ENCODE results near the gene DCAF17. TPM values are rescaled to one million over a fixed set of nuclear protein-coding genes. Genes with fewer than 3 reads are reported as not detected.
"Not testable (repeated sequence)": the region's sequence is repeated elsewhere in the genome, so short reads cannot be mapped to it uniquely, and the experiment has no call there.

DCAF17 gene
- total and polyA plus RNA-seq, 2 donors from 2014 or later: 4.9 to 18.5 TPM

DNA sequence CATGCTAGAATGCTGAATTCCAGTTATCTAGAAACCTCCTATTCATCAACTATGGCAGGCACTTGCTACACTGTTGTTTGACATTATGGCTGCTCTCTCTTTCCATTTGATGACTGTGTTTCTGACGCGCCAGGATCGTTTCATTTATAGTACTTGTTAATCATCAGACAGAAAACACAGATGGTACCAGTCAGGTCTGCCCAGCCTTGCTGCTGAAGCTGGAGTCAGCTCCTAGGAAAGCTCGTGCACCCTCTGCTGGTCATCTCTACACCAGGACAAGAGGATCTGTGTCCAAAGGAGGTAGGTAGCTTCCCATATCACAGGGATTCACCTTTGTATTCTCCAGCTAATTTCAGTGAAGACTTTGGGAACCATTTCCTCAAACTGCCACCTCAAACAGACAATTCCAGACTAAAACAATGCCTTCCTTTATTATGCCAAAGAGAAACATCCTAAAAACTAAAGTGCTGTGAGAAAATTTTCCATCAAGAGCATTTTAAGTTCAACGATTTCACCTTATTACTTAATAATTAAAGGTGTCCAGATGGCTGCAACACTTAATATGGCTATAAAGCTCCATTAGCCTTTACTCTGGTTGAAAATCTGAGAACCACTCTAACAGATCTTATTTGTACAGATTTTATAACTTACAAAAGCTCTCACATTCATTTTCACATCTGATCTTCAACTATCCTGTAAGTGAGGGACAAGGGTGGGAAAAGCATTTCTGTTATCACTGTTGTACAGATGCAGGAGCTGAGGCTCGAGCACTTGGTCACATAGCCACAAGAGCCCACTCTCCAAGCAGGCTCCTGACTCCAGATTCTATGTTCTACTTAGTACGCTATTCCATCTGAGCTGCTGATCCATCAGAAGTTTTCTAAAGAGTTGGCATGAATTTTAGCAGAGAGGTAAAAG, 17.8 kb upstream of the DCAF17 start:
- intact Hi-C loops (cut with DNase I): loop anchor here (10.0 kb wide), 1 partner anchor 441 kb away; no protein-coding TSS in a partner anchor
- FAIRE-seq (peak; percentile 78), DNase-seq (peak; percentile 89 to 96 (median 91))
- Histone ChIP-seq H3K4me1 (ENCODE audit: control insufficient read depth in 2 of 3, insufficient read depth in 2 of 3, low read depth in 1 of 3, low read length in 3 of 3) (no peaks in the 10 kb centered on the region), H3K9me3 (ENCODE audit: control insufficient read depth in 2 of 3, insufficient read depth in 1 of 3, low read length in 3 of 3) (no peaks in the 10 kb centered on the region), H3K9ac (ENCODE audit: low read length in 3 of 3) (no peak overlapping the region), H3K27me3 (ENCODE audit: control insufficient read depth, insufficient read depth, low read length) (no peaks in the 10 kb centered on the region), H3K27ac (ENCODE audit: low read depth in 2 of 2, low read length in 2 of 2) (peak overlapping the region in 1 of 2 donors; percentile 76), H3K4me3 (ENCODE audit: low read length in 3 of 3) (peak overlapping the region; percentile 31 to 62 (median 50)), H3K36me3 (ENCODE audit: control insufficient read depth in 2 of 3, insufficient read depth in 3 of 3, low read length in 3 of 3) (no peaks in the 10 kb centered on the region)
- TF ChIP-seq, protein P1, sequence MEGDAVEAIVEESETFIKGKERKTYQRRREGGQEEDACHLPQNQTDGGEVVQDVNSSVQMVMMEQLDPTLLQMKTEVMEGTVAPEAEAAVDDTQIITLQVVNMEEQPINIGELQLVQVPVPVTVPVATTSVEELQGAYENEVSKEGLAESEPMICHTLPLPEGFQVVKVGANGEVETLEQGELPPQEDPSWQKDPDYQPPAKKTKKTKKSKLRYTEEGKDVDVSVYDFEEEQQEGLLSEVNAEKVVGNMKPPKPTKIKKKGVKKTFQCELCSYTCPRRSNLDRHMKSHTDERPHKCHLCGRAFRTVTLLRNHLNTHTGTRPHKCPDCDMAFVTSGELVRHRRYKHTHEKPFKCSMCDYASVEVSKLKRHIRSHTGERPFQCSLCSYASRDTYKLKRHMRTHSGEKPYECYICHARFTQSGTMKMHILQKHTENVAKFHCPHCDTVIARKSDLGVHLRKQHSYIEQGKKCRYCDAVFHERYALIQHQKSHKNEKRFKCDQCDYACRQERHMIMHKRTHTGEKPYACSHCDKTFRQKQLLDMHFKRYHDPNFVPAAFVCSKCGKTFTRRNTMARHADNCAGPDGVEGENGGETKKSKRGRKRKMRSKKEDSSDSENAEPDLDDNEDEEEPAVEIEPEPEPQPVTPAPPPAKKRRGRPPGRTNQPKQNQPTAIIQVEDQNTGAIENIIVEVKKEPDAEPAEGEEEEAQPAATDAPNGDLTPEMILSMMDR (IDR thresholded peaks at IDR 0.05; ENCODE audit: borderline replicate concordance, extremely low read depth, insufficient read depth): peak; percentile 85

DNA sequence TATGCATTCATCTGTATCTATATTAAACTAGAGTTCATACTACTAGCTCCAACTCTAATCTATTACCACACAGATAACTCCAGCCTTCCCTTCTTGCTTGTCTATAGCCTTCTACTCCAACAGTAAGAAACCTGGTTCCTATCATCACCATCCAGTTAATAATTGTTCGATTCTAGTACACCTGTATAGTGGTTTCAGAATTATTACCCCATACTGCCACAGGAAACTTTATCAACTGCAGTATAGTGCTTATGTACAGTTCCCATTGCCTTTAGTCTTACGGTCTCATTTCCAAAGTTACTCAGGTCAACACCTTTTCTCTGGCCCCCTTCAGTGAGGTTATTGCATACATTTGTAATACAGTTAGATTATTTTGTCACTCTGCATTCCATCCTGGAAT, 14.7 kb upstream of the DCAF17 start:
- intact Hi-C loops (cut with DNase I): loop anchor here (10.0 kb wide), 1 partner anchor 445 kb away; no protein-coding TSS in a partner anchor
- Histone ChIP-seq H3K27me3 (ENCODE audit: control insufficient read depth, insufficient read depth, low read length) (no peaks in the 10 kb centered on the region), H3K36me3 (ENCODE audit: control insufficient read depth in 2 of 3, insufficient read depth in 3 of 3, low read length in 3 of 3) (no peaks in the 10 kb centered on the region), H3K4me3 (ENCODE audit: low read length in 3 of 3) (no peak overlapping the region), H3K9ac (ENCODE audit: low read length in 3 of 3) (no peak overlapping the region), H3K4me1 (ENCODE audit: control insufficient read depth in 2 of 3, insufficient read depth in 2 of 3, low read depth in 1 of 3, low read length in 3 of 3) (no peaks in the 10 kb centered on the region), H3K27ac (ENCODE audit: low read depth in 2 of 2, low read length in 2 of 2) (no peak overlapping the region), H3K9me3 (ENCODE audit: control insufficient read depth in 2 of 3, insufficient read depth in 1 of 3, low read length in 3 of 3) (peaks cover 0 to 4% (median 2%) of the 10 kb centered on the region in 3 donors)
- no peak for FAIRE-seq
- DNase-seq: no peak
- TF ChIP-seq, protein P1 (IDR thresholded peaks at IDR 0.05; ENCODE audit: borderline replicate concordance, extremely low read depth, insufficient read depth): no peak

DNA sequence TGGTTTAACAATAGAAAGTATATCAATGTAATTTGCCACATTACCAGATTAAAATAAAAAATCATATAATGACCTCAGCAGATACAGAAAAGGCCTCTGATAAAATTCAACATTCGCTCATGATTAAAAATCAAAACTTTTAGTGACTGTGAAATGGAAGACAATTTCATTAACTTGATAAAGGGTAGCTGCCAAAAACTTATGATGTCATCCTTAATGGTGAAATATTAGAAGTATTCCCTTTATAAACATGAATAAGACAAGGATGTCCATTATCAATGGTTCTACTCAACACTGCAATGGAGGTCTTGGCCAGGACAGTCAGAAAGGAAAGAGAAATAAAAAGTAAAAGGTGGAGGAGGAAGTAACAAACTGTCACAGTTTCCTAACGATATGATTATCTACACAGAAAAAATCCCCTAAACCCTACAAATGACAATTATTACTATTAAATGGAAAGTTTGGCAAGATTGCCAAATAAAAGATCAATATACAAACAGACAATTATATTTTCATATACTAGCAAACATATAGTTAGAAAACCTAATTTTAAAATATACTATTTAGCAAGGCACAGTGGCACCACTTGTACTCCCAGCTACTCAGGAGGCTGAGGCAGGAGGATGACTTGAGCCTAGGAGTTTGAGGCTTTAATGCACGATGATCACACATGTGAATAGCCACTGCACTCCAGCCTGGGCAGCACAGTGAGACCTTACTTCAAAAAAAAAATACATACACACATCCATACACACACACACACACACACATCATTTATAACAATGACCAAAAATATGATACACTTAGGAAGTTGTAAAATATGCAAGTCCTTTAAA, 13.1 kb upstream of the DCAF17 start:
- no peaks in the 10 kb centered on the region for H3K4me1 ChIP-seq (ENCODE audit: control insufficient read depth in 2 of 3, insufficient read depth in 2 of 3, low read depth in 1 of 3, low read length in 3 of 3)
- TF ChIP-seq, protein P1 (IDR thresholded peaks at IDR 0.05; ENCODE audit: borderline replicate concordance, extremely low read depth, insufficient read depth): no peak
- no peaks in the 10 kb centered on the region for H3K27me3 ChIP-seq (ENCODE audit: control insufficient read depth, insufficient read depth, low read length)
- H3K27ac ChIP-seq (ENCODE audit: low read depth in 2 of 2, low read length in 2 of 2): no peak overlapping the region
- FAIRE-seq: no peak
- intact Hi-C loops (cut with DNase I): no loop called here
- H3K36me3 ChIP-seq (ENCODE audit: control insufficient read depth in 2 of 3, insufficient read depth in 3 of 3, low read length in 3 of 3): no peaks in the 10 kb centered on the region
- peaks cover 0 to 4% (median 2%) of the 10 kb centered on the region in 3 donors for H3K9me3 ChIP-seq (ENCODE audit: control insufficient read depth in 2 of 3, insufficient read depth in 1 of 3, low read length in 3 of 3)
- no peak overlapping the region for H3K9ac ChIP-seq (ENCODE audit: low read length in 3 of 3)
- no peak overlapping the region for H3K4me3 ChIP-seq (ENCODE audit: low read length in 3 of 3)
- no peak for DNase-seq

DNA sequence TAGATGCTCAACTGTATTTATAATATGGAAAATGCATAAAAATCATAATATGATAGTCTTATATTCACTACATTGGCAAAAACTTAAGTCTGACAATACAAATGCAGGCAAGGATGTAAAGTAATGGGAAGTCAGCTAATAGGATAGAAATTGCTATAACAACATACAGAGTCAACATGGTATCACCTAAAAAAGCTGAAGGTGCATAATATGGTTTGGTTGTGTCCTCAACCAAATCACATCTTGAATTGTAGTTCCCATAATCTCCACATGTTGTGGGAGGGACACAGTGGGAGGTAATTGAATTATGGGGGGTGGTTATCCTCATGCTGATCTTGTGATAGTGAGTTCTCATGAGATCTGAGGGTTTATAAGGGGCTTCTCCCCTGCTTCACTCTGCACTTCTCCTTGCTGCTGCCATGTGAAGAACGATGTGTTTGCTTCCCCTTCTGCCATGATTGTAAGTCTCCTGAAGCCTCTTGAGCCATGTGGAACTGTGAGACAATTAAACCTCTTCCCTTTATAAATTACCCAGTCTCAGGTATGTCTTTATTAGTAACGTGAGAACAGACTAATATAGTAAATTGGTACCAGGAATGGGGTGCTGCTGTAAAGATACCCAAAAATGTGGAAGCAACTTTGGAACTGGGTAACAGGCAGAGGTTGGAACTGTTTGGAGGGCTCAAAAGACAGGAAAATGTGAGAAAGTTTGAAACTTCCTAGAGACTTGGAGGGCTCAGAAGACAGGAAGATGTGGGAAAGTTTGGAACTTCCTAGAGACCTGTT, 11.1 kb upstream of the DCAF17 start:
- H3K27me3 ChIP-seq (ENCODE audit: control insufficient read depth, insufficient read depth, low read length); intact Hi-C loops (cut with DNase I); H3K4me1 ChIP-seq (ENCODE audit: control insufficient read depth in 2 of 3, insufficient read depth in 2 of 3, low read depth in 1 of 3, low read length in 3 of 3); FAIRE-seq; H3K9ac ChIP-seq (ENCODE audit: low read length in 3 of 3); H3K4me3 ChIP-seq (ENCODE audit: low read length in 3 of 3); H3K27ac ChIP-seq (ENCODE audit: low read depth in 2 of 2, low read length in 2 of 2); H3K36me3 ChIP-seq (ENCODE audit: control insufficient read depth in 2 of 3, insufficient read depth in 3 of 3, low read length in 3 of 3); H3K9me3 ChIP-seq (ENCODE audit: control insufficient read depth in 2 of 3, insufficient read depth in 1 of 3, low read length in 3 of 3); DNase-seq: not testable (repeated sequence)
